NCI-H2171 (cell line): Measurements from ENCODE around the gene KRT33A.

Experiments
- DNase-seq: peaks from one replicate; lab custom pipeline; 2025; lab: John Stamatoyannopoulos, UW

KRT33A gene

DNA sequence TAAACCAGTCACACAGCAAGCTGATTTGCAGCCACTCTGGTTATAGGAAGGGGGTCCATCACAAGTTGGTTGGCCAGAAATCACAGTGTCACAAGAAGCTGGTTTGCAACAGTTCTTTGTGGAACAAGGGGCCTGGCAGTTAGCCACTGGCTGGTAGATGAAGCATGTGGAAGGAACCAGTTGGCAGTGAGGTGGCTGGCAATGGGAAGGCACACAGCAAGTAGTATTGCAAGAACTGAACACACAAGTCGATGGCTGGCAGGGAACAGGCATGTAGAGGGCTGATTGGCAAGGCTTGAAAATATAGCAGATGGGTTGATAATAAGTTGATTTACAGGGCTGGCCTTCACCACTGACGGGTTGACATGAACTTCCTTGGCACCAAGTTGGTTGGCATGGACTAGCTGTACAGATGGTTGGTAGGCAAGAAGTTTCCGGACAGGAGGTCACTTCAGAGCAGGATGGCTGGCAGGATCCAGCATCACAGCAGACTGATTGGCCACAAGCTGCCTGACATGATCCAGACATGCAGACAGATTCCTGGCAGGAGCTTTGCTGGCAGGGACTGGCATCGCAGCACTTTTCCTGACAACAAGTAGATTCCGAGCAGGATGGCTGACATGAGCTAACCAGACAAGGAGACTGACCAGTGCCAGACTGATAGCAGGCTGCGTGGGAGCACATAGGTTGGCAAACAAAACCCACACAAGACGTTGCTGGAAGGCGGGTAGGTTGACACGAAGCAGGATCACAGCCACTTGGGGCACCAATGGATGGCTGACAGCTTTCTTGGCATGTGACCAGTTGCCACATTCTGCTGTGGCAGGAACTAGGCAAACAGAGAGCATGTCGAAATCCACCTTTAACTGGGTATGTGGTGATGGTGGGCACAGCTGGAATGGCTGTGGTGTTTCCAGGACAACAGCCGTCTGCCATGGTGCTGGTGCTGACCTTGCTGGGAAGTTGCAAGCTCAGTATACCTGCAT, 48.4 kb downstream of the KRT33A start, which contains the start of gene KRTAP29-1:
Gene KRTAP29-1 (minus strand): TSS at position 936 of the 986 bp plus-strand sequence. CDS start 0 bp downstream, at position 936.
- no peak for DNase-seq

- DNase-seq = no peak
Observed at GRCh38 chr17:41301204-41301790, 49.3 kb downstream of the KRT33A start.

DNA sequence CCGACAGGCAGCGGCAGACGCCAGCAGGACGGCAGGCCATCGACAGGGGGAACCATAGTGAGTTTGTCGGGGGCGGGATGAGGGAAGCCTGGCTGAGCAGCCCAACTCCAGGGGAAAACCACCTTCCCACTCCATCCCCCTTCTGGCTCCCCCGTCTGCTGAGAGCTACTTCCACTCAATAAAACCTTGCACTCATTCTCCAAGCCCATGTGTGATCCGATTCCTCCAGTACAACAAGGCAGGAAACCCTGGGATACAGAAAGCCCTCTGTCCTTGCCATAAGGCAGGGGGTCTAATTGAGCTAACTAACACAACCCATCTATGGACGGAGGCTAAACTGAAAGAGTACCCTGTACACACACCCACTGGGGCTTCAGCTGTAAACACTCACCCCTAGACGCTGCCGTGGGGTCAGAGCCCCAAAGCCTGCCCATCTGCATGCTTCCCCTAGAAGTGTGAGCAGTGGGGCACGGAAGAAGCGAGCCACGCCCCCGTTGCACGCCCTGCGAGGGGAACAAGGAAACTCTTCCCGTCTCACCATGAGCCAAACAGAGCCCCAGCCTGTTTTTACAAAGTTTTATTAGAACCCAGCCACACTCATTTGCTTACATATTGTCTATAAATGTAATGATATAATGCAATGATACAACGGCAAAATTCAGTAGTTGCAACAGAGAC, 52.0 kb downstream of the KRT33A start:
- no peak for DNase-seq

DNA sequence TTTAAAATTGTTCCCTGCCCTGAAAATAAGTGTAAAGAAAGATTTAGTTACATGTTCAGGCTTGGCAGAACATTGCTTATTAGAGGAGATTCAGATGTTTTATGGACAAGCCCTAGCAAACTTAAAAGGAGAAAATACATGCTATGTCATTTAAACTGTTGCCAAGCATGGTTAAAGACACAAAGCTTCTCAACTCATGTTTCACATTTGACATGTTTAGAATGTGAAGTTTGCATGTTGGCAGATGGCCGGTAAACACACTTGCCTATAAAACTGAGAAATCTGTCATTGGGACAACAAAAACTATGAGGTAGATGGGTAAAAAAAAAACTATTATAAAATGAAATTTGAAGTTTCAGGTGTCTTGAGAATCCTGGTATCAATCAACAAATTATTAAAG, 53.8 kb downstream of the KRT33A start:
- no peak for DNase-seq
